HG03139 (cell line): ENCODE data around the gene TXNRD3.

Experiments used
- ATAC-seq: cut with Tn5 transposase; IDR thresholded peaks from one replicate; pipeline ENCODE4 v1.9.1; 2021; ENCODE audit not compliant: unreplicated experiment

The TXNRD3 gene

DNA sequence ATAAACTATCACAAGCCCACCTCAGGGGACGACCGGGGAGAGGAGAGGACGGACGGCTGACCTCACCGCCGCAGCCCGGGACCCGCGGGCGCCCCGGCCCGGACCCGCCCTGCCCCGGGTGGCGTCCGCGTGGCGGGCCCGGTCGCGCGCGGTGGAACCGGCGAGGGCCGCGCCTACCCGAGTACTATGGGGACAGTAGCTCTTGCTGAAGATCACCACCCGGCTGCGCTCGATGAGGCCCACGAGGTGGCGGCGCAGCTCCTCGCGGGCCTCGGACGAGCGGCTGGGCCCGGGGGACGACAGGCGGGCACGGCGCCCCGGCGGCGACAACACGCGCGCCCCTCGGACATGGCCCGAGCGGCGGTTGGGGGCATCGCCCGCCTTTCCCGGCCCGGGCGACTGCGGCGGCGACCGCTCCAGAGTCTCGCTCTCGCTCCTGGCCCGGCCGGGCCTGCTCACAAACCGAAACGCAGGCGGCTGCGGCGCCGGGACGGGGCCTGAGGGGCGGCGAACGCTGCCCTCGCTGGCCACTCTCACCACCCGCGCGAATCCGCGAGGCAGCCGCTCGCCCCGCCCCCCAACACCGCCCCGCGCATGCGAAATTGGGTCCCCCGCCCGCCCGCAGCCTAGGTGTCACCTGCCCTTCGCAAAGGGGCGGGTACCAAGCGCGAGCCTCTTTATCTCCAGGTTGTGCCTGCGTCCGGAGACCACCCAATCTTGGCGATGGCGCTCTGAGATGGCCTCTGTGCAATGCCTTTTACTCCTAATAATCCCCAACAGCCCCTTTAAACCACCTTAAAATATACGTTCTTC is at the start of gene TXNRD3:
Gene TXNRD3 (minus strand): TSS at position 554 of the 813 bp plus-strand sequence.
- no peak for ATAC-seq

- peak; percentile 98 for ATAC-seq
Measured at GRCh38 chr3:126703512-126704493, 48.9 kb upstream of the TXNRD3 start, which contains the start of gene CHCHD6. TSS of gene CHCHD6 (plus strand) at chr3:126704240. CDS start at chr3:126704313, 73 bp downstream.

DNA sequence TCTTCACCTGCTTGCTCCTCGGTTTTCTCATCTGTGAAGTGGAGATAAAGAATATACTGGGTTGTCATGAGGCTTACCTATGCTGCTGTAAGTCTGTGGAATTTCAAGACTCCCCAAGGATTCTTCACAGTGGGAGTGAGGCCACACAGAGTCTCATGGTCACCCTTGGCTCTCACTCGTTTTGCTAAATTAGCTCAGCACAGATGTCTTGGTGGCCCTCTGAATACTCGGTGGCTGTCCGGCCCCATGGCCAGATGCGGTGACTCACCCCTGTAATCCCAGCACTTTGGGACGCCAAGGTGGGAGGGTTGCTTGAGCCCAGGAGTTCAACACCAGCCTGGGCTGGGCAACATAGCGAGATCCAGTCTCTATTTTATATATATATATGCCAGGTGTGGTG is 44.1 kb upstream of the TXNRD3 start:
- ATAC-seq = no peak

GRCh38 chr3:126696701-126697267 is 41.9 kb upstream of the TXNRD3 start:
- no peak for ATAC-seq

DNA sequence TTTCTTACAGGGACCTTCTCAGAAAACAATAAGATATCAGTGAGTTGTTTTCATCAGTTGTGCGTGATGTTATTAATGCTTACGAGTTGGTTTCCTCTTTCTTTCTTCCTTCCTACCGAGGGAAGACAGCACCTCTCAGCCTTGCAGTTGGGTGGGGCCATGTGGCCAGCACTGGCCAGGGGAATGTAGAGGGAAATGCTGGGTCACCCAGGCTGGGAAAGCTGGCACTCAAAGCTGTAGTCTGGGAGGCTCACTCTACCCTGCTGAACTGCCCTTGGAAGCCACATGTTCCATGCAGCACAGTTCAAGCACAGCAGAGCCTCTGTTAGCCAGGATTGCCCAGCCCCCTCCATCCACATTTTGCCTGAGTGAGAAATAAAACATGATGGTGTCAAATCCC is 39.0 kb upstream of the TXNRD3 start:
- ATAC-seq = no peak

- ATAC-seq = no peak
Measured at GRCh38 chr3:126692858-126693257, 37.9 kb upstream of the TXNRD3 start.

GRCh38 chr3:126691765-126692164 is 36.8 kb upstream of the TXNRD3 start:
- ATAC-seq = no peak

- no peak for ATAC-seq
Measured at GRCh38 chr3:126685493-126685892, 30.6 kb upstream of the TXNRD3 start.

DNA sequence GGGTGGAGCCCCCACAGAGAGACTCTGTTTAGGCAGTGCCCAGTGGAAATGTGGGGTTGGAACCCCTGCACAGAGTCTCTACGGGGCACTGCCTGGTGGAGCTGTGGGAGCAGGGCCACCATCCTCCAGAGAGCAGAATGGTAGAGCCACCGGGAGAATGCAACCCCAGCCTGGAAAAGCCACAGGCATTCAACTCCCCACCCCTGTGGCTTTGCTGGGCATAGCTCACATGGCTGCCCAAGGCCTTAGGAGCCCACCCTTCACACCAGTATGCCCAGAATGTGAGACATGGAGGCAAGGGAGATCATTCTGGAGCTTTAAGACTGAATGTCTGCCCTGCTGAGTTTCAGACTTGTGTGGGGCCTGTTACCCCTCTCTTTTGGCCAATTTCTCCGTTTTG is 30.1 kb upstream of the TXNRD3 start:
- no peak for ATAC-seq

- no peak for ATAC-seq
Measured at GRCh38 chr3:126684218-126684751, 29.4 kb upstream of the TXNRD3 start.

- no peak for ATAC-seq
Measured at GRCh38 chr3:126683069-126683468, 28.1 kb upstream of the TXNRD3 start.

GRCh38 chr3:126682009-126682408 is 27.1 kb upstream of the TXNRD3 start:
- ATAC-seq = no peak

DNA sequence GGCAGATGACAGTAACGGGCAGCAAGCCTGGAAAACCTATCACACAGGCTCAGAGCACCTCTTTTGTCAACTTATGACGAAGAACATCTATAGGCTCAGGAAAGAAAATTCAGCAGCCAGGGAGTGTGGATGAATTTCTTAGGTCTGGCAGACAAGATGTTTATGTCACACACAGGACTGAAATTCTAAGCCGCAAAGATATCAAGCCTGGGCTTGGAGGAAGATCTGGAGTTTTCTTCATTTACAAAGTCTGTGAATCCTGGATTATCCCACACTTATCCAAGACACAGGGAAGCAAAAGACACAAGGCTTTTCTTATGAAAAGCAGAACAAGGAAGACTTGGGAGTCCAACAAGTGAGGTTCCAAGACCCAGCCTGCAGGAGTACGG is 25.7 kb upstream of the TXNRD3 start:
- no peak for ATAC-seq

- ATAC-seq = no peak
Measured at GRCh38 chr3:126679831-126680666, 25.1 kb upstream of the TXNRD3 start.

DNA sequence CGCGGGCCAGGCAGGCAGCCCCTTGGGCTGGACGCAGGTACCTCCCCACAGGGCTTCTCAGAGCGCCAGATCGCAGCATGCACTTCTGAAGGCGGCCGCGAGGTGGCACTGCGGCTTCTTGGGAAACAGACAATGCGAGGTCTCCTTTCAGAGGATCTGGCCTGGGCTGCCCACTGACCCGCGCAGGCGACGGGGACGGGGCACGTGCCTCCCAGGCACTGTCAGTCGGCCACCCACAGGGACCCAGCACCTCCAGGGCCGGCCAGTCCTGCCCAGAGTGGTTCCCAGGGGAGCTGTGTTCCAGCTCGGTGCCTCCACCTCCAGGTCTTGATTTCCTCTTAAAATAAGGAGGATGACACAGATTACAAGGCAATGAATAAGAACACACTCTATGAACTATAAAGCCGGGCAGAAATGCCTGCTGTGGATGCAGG is 24.4 kb upstream of the TXNRD3 start:
- no peak for ATAC-seq

DNA sequence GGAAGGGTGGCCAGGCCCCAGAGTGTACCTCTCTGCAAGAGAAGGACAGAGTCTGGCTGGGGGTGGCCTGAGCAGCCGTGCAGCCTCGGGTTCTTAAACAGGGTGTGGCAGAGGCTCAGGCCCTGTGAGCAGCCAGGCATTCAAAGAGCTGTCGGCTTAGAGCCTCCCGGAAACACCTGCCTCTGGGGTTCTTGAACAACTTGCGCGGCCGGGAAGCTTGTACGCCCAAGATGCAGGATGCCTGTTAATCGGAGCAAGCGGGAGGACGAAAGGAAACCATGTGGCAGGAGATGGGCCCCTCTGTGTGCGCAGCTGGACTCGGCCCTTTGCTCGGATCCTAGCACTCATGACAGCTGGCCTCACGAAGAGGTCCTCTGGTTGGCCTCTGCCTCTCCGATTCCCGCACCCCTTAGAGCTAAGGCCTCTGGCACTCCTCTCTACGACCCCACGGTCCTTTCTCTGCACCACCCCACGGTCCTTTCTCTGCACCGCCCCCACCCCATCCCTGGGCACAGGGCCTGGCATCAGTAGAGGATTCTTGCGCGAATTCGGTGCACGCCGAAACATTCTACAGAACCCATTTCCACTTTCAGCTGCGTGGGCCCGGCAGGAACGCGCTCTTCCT is 23.9 kb upstream of the TXNRD3 start:
- ATAC-seq = no peak

DNA sequence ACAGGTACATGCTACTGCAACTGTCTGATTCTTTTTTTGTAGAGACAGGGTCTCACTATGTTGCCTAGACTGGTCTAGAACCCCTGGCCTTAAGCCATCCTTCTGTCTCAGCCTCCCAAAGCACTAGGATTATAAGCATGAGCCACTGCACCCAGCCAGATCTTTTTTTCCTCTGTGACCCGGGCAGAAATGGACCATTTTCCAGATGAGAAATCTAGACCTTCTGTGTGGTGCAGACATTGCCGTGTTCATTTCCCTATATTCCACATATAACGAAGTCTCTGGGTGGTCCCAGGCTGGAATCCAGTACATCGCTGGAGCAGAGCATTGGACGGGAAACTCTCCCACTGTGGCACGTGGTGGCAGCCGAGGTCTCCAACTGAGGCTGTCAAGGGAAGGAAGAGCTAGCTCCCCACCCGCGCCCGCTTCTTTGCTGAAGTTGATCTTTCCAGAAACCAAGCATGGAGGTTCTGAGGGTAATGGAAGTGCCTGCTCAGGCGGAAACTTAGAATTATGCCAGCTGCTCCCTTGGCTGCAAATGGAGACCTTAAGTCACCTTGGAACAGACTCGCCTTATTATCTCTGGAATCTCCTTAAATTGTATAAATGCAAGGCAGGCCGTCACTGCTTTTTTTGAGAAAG is 23.1 kb upstream of the TXNRD3 start:
- ATAC-seq = no peak

- ATAC-seq = no peak
Measured at GRCh38 chr3:126676919-126677705, 22.2 kb upstream of the TXNRD3 start.
